H9 (cell line): Measurements from ENCODE around the gene OAS1. TPM values are rescaled to one million over a fixed set of nuclear protein-coding genes. Genes with fewer than 3 reads are reported as not detected.

Experiments
- DNase-seq: peaks from one replicate; pipeline ENCODE4 v3.0.0-alpha.2; 2017
- H2AFZ ChIP-seq: one replicate; pipeline ENCODE4 v1.6.1; 2013; ENCODE audit warnings: mild to moderate bottlenecking, low read length, control low read depth, moderate library complexity
- H2AK5ac ChIP-seq: 2 replicates; pipeline ENCODE4 v1.6.1; 2013; ENCODE audit warnings: low read length, control low read depth, mixed read lengths; ENCODE audit not compliant: insufficient read length
- H2BK120ac ChIP-seq: one replicate; pipeline ENCODE4 v1.6.1; 2013; ENCODE audit warnings: low read depth, mild to moderate bottlenecking, low read length, control low read depth, inconsistent platforms; ENCODE audit not compliant: poor library complexity, severe bottlenecking
- H2BK12ac ChIP-seq: 2 replicates; pipeline ENCODE4 v1.6.1; 2013; ENCODE audit warnings: low read length, control low read depth, mixed read lengths, low read depth; ENCODE audit not compliant: insufficient read length
- H2BK15ac ChIP-seq: 2 replicates; pipeline ENCODE4 v1.6.1; 2013; ENCODE audit warnings: low read depth, low read length, control low read depth
- H2BK20ac ChIP-seq: one replicate; pipeline ENCODE4 v1.6.1; 2013; ENCODE audit warnings: low read depth, mild to moderate bottlenecking, low read length, control low read depth, inconsistent platforms; ENCODE audit not compliant: poor library complexity, severe bottlenecking
- H2BK5ac ChIP-seq: 2 replicates; pipeline ENCODE4 v1.6.1; 2013; ENCODE audit warnings: low read length, control low read depth, mixed read lengths; ENCODE audit not compliant: insufficient read length
- H3K14ac ChIP-seq: 2 replicates; pipeline ENCODE4 v1.6.1; 2013; ENCODE audit warnings: low read length, control low read depth; ENCODE audit not compliant: insufficient read depth
- H3K18ac ChIP-seq: 2 replicates; pipeline ENCODE4 v1.6.1; 2013; ENCODE audit warnings: low read depth, mild to moderate bottlenecking, mixed read lengths, low read length, control low read depth; ENCODE audit not compliant: insufficient read length
- H3K23ac ChIP-seq: 2 replicates; pipeline ENCODE4 v1.6.1; 2013; ENCODE audit warnings: low read length, control low read depth, mixed read lengths, low read depth; ENCODE audit not compliant: insufficient read length
- H3K23me2 ChIP-seq: 2 replicates; pipeline ENCODE4 v1.6.1; 2013; ENCODE audit warnings: low read depth, mild to moderate bottlenecking, mixed read lengths, low read length, control low read depth; ENCODE audit not compliant: insufficient read length, poor library complexity, severe bottlenecking
- H3K27ac ChIP-seq: 2 replicates; pipeline ENCODE4 v1.5.1; 2013; ENCODE audit warnings: low read length, control low read depth, mixed read lengths, low read depth; ENCODE audit not compliant: insufficient read length
- H3K27me3 ChIP-seq: 2 replicates; pipeline ENCODE4 v1.6.1; 2013; ENCODE audit warnings: low read length, control low read depth, inconsistent platforms; ENCODE audit not compliant: insufficient read depth
- H3K4ac ChIP-seq: 2 replicates; pipeline ENCODE4 v1.6.1; 2013; ENCODE audit warnings: low read depth, mild to moderate bottlenecking, control low read depth, inconsistent platforms, low read length, moderate library complexity
- H3K4me1 ChIP-seq: 2 replicates; pipeline ENCODE4 v1.6.1; 2013; ENCODE audit warnings: low read length, control low read depth, inconsistent platforms; ENCODE audit not compliant: insufficient read depth
- H3K4me2 ChIP-seq: 2 replicates; pipeline ENCODE4 v1.6.1; 2013; ENCODE audit warnings: low read length, control low read depth, mixed read lengths; ENCODE audit not compliant: insufficient read length, insufficient read depth
- H3K56ac ChIP-seq: 2 replicates; pipeline ENCODE4 v1.6.1; 2013; ENCODE audit warnings: low read depth, mild to moderate bottlenecking, mixed read lengths, low read length, control low read depth; ENCODE audit not compliant: insufficient read length
- H3K79me1 ChIP-seq: 2 replicates; pipeline ENCODE4 v1.6.1; 2013; ENCODE audit warnings: low read depth, mild to moderate bottlenecking, moderate library complexity, low read length, control low read depth, inconsistent platforms; ENCODE audit not compliant: insufficient read depth, poor library complexity, severe bottlenecking
- H3K79me2 ChIP-seq: 2 replicates; pipeline ENCODE4 v1.6.1; 2013; ENCODE audit warnings: low read length, control low read depth, inconsistent platforms; ENCODE audit not compliant: insufficient read depth
- H3K9ac ChIP-seq: 2 replicates; pipeline ENCODE4 v1.6.1; 2013; ENCODE audit warnings: low read length, control low read depth, mixed read lengths; ENCODE audit not compliant: insufficient read length; ENCODE audit errors: extremely low read depth
- H3K9me3 ChIP-seq: one replicate; pipeline ENCODE4 v1.6.1; 2013; ENCODE audit warnings: low read depth, low read length, inconsistent platforms; ENCODE audit not compliant: control insufficient read depth
- H3T11ph ChIP-seq: one replicate; pipeline ENCODE4 v1.6.1; 2013; ENCODE audit warnings: mild to moderate bottlenecking, low read length, control low read depth, inconsistent platforms
- H4K20me1 ChIP-seq: one replicate; pipeline ENCODE4 v1.6.1; 2013; ENCODE audit not compliant: control insufficient read depth, insufficient read length, insufficient read depth
- H4K5ac ChIP-seq: 2 replicates; pipeline ENCODE4 v1.6.1; 2013; ENCODE audit warnings: low read depth, mild to moderate bottlenecking, mixed read lengths, low read length, control low read depth; ENCODE audit not compliant: insufficient read length
- H4K8ac ChIP-seq: replicated peaks from 2 replicates; pipeline ENCODE4 v1.6.1; 2013; ENCODE audit warnings: low read length, control low read depth, mixed read lengths, low read depth; ENCODE audit not compliant: insufficient read length
- H4K91ac ChIP-seq: 2 replicates; pipeline ENCODE4 v1.6.1; 2013; ENCODE audit warnings: low read depth, mild to moderate bottlenecking, moderate library complexity, mixed read lengths, low read length, control low read depth; ENCODE audit not compliant: insufficient read length
- H3K27ac Mint-ChIP-seq, 3 experiments: 2 replicates in 2 of 3; 3 replicates in 1 of 3; pipeline ENCODE4 v1.8.0; 2020 to 2021; ENCODE audit warnings: mixed read lengths in 3 of 3, mild to moderate bottlenecking in 1 of 3, moderate library complexity in 1 of 3
- H3K27me3 Mint-ChIP-seq: 2 replicates; pipeline ENCODE4 v1.8.0; 2021; ENCODE audit warnings: low read depth, mild to moderate bottlenecking, moderate library complexity, mixed read lengths
- H3K36me3 Mint-ChIP-seq, 3 experiments: 2 replicates in 2 of 3; 3 replicates in 1 of 3; pipeline ENCODE4 v1.8.0; 2020 to 2021; ENCODE audit warnings: low read depth in 3 of 3, mixed read lengths in 3 of 3; ENCODE audit not compliant: insufficient read depth in 1 of 3
- H3K4me1 Mint-ChIP-seq, 2 experiments: 2 replicates each; pipeline ENCODE4 v1.8.0; 2020; ENCODE audit warnings: mixed read lengths in 2 of 2
- H3K4me3 Mint-ChIP-seq, 2 experiments: 2 replicates in 1 of 2; 3 replicates in 1 of 2; pipeline ENCODE4 v1.8.0; 2020 to 2021; ENCODE audit warnings: mild to moderate bottlenecking in 2 of 2, mixed read lengths in 2 of 2, moderate library complexity in 1 of 2
- H3K9me3 Mint-ChIP-seq, 2 experiments: 2 replicates in 1 of 2; 3 replicates in 1 of 2; pipeline ENCODE4 v1.8.0; 2020; ENCODE audit warnings: mild to moderate bottlenecking in 2 of 2, mixed read lengths in 2 of 2, moderate library complexity in 1 of 2
- WGBS: extraction: QIAGEN DNeasy Blood & Tissue Kit; methylation state at CpG from one replicate; pipeline ENCODE4 v1.1.7; 2013; ENCODE audit warnings: missing lambda C conversion rate, low lambda C conversion rate, mixed read lengths; ENCODE audit not compliant: insufficient read length; ENCODE audit errors: extremely low coverage; 5-methylcytosine and 5-hydroxymethylcytosine counted together
- total RNA-seq: library from RNA; stranded (reverse); gene quantifications from 2 replicates; pipeline ENCODE4 v1.2.1, GENCODE V29; 2021
- TF ChIP-seq, protein P1 (sequence below): fragments of 200-600 bp; sonication (generic); conservative IDR thresholded peaks from 3 replicates; pipeline ENCODE4 v1.8.0; 2021; ENCODE audit warnings: antibody characterized with exemption, mild to moderate bottlenecking

Gene OAS1
- total RNA-seq, 1 experiment from 2014 or later, result not detected

DNA sequence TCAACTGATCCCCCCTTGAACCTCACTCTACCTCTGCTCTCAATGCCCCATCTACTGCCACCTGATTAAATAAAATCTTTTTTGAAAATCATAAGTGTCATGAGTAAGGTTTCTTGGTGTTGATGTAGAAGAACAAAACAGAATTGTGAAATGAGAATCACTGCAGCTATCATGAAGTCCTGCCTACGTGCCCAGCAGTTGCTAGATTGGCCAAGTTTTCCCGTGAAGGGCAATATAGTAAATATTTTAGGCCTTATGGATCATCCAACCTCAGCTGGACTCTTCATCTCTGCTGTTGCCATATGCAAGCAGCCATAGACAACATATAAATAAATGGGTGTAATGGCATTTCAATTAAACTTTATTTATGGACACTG, 26.4 kb downstream of the OAS1 start:
- Histone ChIP-seq H3K79me2 (no peaks in the 10 kb centered on the region), H3T11ph (no peak overlapping the region), H3K23ac (no peak overlapping the region), H3K18ac (no peak overlapping the region), H3K23me2 (peaks cover 2% of the 10 kb centered on the region), H2AK5ac (no peak overlapping the region), H3K4me1 (no peaks in the 10 kb centered on the region), H3K9me3 (no peaks in the 10 kb centered on the region), H3K79me1 (no peaks in the 10 kb centered on the region), H3K27ac (no peak overlapping the region), H2BK15ac (no peak overlapping the region), H3K27me3 (no peaks in the 10 kb centered on the region), H4K20me1 (no peaks in the 10 kb centered on the region), H4K5ac (no peak overlapping the region), H3K56ac (no peak overlapping the region), H2BK5ac (no peak overlapping the region), H3K14ac (no peak overlapping the region), H3K9ac (no peak overlapping the region), H2BK12ac (no peak overlapping the region), H3K4ac (no peak overlapping the region), H2BK20ac (no peak overlapping the region), H2AFZ (no peak overlapping the region), H3K4me2 (no peak overlapping the region), H4K8ac (no peak overlapping the region), H2BK120ac (no peak overlapping the region), H4K91ac (no peak overlapping the region)
- no CpG with 5 or more reads among the region's 2 CpGs for WGBS
- Mint-ChIP-seq H3K9me3 (peaks cover 5 to 6% of the 10 kb centered on the region in 2 experiments; a peak in 4 of 5 replicates), H3K27me3 (peaks cover 15% of the 10 kb centered on the region), H3K27ac (no peak overlapping the region), H3K4me1 (peaks cover 16 to 19% of the 10 kb centered on the region in 2 experiments), H3K36me3 (peaks cover 0 to 4% (median 0%) of the 10 kb centered on the region in 3 experiments; a peak in 1 of 7 replicates), H3K4me3 (no peak overlapping the region)
- no peak for DNase-seq
- TF ChIP-seq, protein P1, sequence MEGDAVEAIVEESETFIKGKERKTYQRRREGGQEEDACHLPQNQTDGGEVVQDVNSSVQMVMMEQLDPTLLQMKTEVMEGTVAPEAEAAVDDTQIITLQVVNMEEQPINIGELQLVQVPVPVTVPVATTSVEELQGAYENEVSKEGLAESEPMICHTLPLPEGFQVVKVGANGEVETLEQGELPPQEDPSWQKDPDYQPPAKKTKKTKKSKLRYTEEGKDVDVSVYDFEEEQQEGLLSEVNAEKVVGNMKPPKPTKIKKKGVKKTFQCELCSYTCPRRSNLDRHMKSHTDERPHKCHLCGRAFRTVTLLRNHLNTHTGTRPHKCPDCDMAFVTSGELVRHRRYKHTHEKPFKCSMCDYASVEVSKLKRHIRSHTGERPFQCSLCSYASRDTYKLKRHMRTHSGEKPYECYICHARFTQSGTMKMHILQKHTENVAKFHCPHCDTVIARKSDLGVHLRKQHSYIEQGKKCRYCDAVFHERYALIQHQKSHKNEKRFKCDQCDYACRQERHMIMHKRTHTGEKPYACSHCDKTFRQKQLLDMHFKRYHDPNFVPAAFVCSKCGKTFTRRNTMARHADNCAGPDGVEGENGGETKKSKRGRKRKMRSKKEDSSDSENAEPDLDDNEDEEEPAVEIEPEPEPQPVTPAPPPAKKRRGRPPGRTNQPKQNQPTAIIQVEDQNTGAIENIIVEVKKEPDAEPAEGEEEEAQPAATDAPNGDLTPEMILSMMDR, result no peak
